ENCODE data around the gene VAV3. TPM values are rescaled to one million over a fixed set of nuclear protein-coding genes. Genes with fewer than 3 reads are reported as not detected.
"Not testable (repeated sequence)": the region's sequence is repeated elsewhere in the genome, so short reads cannot be mapped to it uniquely, and the experiment has no call there.

VAV3 gene
- polyA plus RNA-seq, 3 donors, result 2.2 to 10.2 (median 6.6) TPM

- WGBS, 3 donors, result 64 to 86% (median 85%) methylated on average over 2 of the region's 2 CpGs
- H3K27ac ChIP-seq (ENCODE audit: low read depth, low read length), result no peak overlapping the region
Observed at GRCh38 chr1:107659961-107660360, 305.0 kb downstream of the VAV3 start.

GRCh38 chr1:107657356-107657755 lies 307.6 kb downstream of the VAV3 start:
- WGBS, 3 donors, result 78 to 93% (median 90%) methylated on average over 4 of the region's 4 CpGs
- no peak overlapping the region for H3K27ac ChIP-seq (ENCODE audit: low read depth, low read length)

- H3K27ac ChIP-seq (ENCODE audit: low read depth, low read length), result no peak overlapping the region
- WGBS, 3 donors, result 34 to 69% (median 61%) methylated on average over 2 of the region's 2 CpGs
Observed at GRCh38 chr1:107653765-107654164, 311.2 kb downstream of the VAV3 start.

- H3K27ac ChIP-seq (ENCODE audit: low read depth, low read length), result no peak overlapping the region
- WGBS, 3 donors, result 51 to 79% (median 54%) methylated on average over 1 of the region's 1 CpG
Observed at GRCh38 chr1:107653005-107653404, 312.0 kb downstream of the VAV3 start.

GRCh38 chr1:107650825-107651224 lies 314.2 kb downstream of the VAV3 start:
- not testable (repeated sequence) for H3K27ac ChIP-seq (ENCODE audit: low read depth, low read length)
- 79 to 93% (median 91%) methylated on average over 2 of the region's 2 CpGs for WGBS, 3 donors

- 62 to 82% (median 77%) methylated on average over 3 of the region's 3 CpGs for WGBS, 3 donors
- H3K27ac ChIP-seq (ENCODE audit: low read depth, low read length), result no peak overlapping the region
Observed at GRCh38 chr1:107649023-107649422, 316.0 kb downstream of the VAV3 start.

GRCh38 chr1:107648071-107648470 lies 316.9 kb downstream of the VAV3 start:
- H3K27ac ChIP-seq (ENCODE audit: low read depth, low read length), result no peak overlapping the region

GRCh38 chr1:107647012-107647411 lies 318.0 kb downstream of the VAV3 start:
- no peak overlapping the region for H3K27ac ChIP-seq (ENCODE audit: low read depth, low read length)
- WGBS, 3 donors, result 39 to 95% (median 75%) methylated on average over 2 of the region's 2 CpGs

- no peak overlapping the region for H3K27ac ChIP-seq (ENCODE audit: low read depth, low read length)
- 43 to 76% (median 58%) methylated on average over 1 of the region's 1 CpG for WGBS, 3 donors
Observed at GRCh38 chr1:107643766-107644165, 321.2 kb downstream of the VAV3 start.

GRCh38 chr1:107640207-107640606 lies 324.8 kb downstream of the VAV3 start:
- H3K27ac ChIP-seq (ENCODE audit: low read depth, low read length), result no peak overlapping the region
- WGBS, 3 donors, result 80 to 82% (median 82%) methylated on average over 7 of the region's 7 CpGs

GRCh38 chr1:107637101-107637500 lies 327.9 kb downstream of the VAV3 start:
- H3K27ac ChIP-seq (ENCODE audit: low read depth, low read length), result no peak overlapping the region
- WGBS, 3 donors, result 83 to 94% (median 92%) methylated on average over 6 of the region's 6 CpGs

- H3K27ac ChIP-seq (ENCODE audit: low read depth, low read length), result no peak overlapping the region
- WGBS, 3 donors, result 63 to 84% (median 81%) methylated on average over 5 of the region's 5 CpGs
Observed at GRCh38 chr1:107633596-107633995, 331.4 kb downstream of the VAV3 start.

GRCh38 chr1:107626073-107626796 lies 338.7 kb downstream of the VAV3 start:
- WGBS, 3 donors, result 43 to 73% (median 52%) methylated on average over 2 of the region's 2 CpGs
- no peak overlapping the region for H3K27ac ChIP-seq (ENCODE audit: low read depth, low read length)

- WGBS, 3 donors, result 46 to 92% (median 92%) methylated on average over 4 of the region's 4 CpGs
- H3K27ac ChIP-seq (ENCODE audit: low read depth, low read length), result no peak overlapping the region
Observed at GRCh38 chr1:107625405-107626029, 339.5 kb downstream of the VAV3 start.

GRCh38 chr1:107623431-107623830 lies 341.5 kb downstream of the VAV3 start:
- WGBS, 3 donors, result 78 to 95% (median 94%) methylated on average over 2 of the region's 2 CpGs
- H3K27ac ChIP-seq (ENCODE audit: low read depth, low read length), result no peak overlapping the region

GRCh38 chr1:107622966-107623365 lies 342.0 kb downstream of the VAV3 start:
- H3K27ac ChIP-seq (ENCODE audit: low read depth, low read length), result no peak overlapping the region
- 47 to 63% (median 60%) methylated on average over 1 of the region's 1 CpG for WGBS, 3 donors

GRCh38 chr1:107622535-107622934 lies 342.4 kb downstream of the VAV3 start:
- H3K27ac ChIP-seq (ENCODE audit: low read depth, low read length), result no peak overlapping the region
- WGBS, 3 donors, result 40 to 80% (median 75%) methylated on average over 4 of the region's 4 CpGs

GRCh38 chr1:107620753-107621152 lies 344.2 kb downstream of the VAV3 start:
- WGBS, 3 donors, result 59 to 96% (median 83%) methylated on average over 1 of the region's 1 CpG
- no peak overlapping the region for H3K27ac ChIP-seq (ENCODE audit: low read depth, low read length)

GRCh38 chr1:107618539-107618938 lies 346.4 kb downstream of the VAV3 start:
- H3K27ac ChIP-seq (ENCODE audit: low read depth, low read length), result no peak overlapping the region

GRCh38 chr1:107617921-107618320 lies 347.1 kb downstream of the VAV3 start:
- WGBS, 3 donors, result 77 to 93% (median 89%) methylated on average over 8 of the region's 8 CpGs
- no peak overlapping the region for H3K27ac ChIP-seq (ENCODE audit: low read depth, low read length)

All from adipose tissue (tissue), 3 donors.